Vagina (tissue), 2 donors: Measurements from ENCODE around the gene INSR.

Experiments
- POLR2A ChIP-seq, 2 donors: fragments of 450-650 bp; IDR thresholded peaks; one replicate each; pipeline ENCODE4 v1.6.1; 2017; ENCODE audit warnings: antibody characterized with exemption in 2 of 2, mild to moderate bottlenecking in 2 of 2, moderate library complexity in 2 of 2
- POLR2AphosphoS5 ChIP-seq, 2 donors: sonication (generic); formaldehyde crosslinking; IDR thresholded peaks; one replicate each; pipeline ENCODE4 v1.9.0; 2017; ENCODE audit warnings: antibody characterized with exemption in 2 of 2, mild to moderate bottlenecking in 2 of 2, low read depth in 1 of 2; ENCODE audit not compliant: insufficient read depth in 1 of 2
- TF ChIP-seq, protein P1 (sequence below), 3 experiments: fragments of 450-650 bp in 2 of 3; fragments of 200-600 bp in 1 of 3; sonication (generic) in 1 of 3; IDR thresholded peaks; one replicate each; pipeline ENCODE4 v1.5.1; 2017 to 2019; ENCODE audit warnings: antibody characterized with exemption in 3 of 3, mild to moderate bottlenecking in 2 of 3, moderate library complexity in 2 of 3

DNA sequence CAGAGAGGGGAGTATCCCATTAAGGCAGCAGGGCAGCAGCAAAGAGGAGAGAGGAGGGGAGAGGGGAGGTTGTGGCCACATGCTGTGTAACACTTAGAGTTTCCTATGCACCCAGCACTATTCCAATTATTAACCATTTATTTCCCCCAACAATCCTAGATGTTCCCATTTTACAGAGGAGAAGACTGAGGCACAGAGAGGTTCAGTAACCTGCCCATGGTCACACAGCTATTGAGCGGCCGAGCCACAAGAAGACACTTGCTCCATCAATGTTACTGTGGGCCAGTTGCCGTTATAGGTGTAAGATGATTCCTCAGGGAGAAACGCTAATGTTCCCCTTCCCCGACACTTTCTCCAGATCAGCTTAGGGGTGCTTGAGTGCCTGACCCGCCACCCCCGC lies 69.2 kb downstream of the INSR start:
- TF ChIP-seq POLR2A (IDR thresholded peaks at IDR 0.05) (no peak), POLR2AphosphoS5 (IDR thresholded peaks at IDR 0.05; ENCODE audit: insufficient read depth in 1 of 2, low read depth in 1 of 2) (no peak)
- TF ChIP-seq, protein P1, sequence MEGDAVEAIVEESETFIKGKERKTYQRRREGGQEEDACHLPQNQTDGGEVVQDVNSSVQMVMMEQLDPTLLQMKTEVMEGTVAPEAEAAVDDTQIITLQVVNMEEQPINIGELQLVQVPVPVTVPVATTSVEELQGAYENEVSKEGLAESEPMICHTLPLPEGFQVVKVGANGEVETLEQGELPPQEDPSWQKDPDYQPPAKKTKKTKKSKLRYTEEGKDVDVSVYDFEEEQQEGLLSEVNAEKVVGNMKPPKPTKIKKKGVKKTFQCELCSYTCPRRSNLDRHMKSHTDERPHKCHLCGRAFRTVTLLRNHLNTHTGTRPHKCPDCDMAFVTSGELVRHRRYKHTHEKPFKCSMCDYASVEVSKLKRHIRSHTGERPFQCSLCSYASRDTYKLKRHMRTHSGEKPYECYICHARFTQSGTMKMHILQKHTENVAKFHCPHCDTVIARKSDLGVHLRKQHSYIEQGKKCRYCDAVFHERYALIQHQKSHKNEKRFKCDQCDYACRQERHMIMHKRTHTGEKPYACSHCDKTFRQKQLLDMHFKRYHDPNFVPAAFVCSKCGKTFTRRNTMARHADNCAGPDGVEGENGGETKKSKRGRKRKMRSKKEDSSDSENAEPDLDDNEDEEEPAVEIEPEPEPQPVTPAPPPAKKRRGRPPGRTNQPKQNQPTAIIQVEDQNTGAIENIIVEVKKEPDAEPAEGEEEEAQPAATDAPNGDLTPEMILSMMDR (IDR thresholded peaks at IDR 0.05), result no peak
